Measurements from ENCODE around the gene TRIML2.
"Not testable (repeated sequence)": the region's sequence is repeated elsewhere in the genome, so short reads cannot be mapped to it uniquely, and the experiment has no call there.

The TRIML2 gene

GRCh38 chr4:188107931-188108843, 1.2 kb downstream of the TRIML2 start:
- no peak for DNase-seq (ENCODE audit: low spot score)

GRCh38 chr4:188106454-188106853, 2.9 kb downstream of the TRIML2 start:
- DNase-seq (ENCODE audit: low spot score): no peak

GRCh38 chr4:188092824-188093223, 16.6 kb downstream of the TRIML2 start:
- no peak for DNase-seq (ENCODE audit: low spot score)

GRCh38 chr4:188086858-188087257, 22.5 kb downstream of the TRIML2 start:
- no peak for DNase-seq (ENCODE audit: low spot score)

- no peak for DNase-seq (ENCODE audit: low spot score)
Measured at GRCh38 chr4:188082796-188083195, 26.6 kb downstream of the TRIML2 start.

- no peak for DNase-seq (ENCODE audit: low spot score)
Measured at GRCh38 chr4:188078116-188078515, 31.3 kb downstream of the TRIML2 start.

GRCh38 chr4:188076169-188076568, 33.2 kb downstream of the TRIML2 start:
- DNase-seq (ENCODE audit: low spot score): no peak

GRCh38 chr4:188061083-188061482, 48.3 kb downstream of the TRIML2 start:
- DNase-seq (ENCODE audit: low spot score): no peak

GRCh38 chr4:188053302-188053701, 56.1 kb downstream of the TRIML2 start:
- no peak for DNase-seq (ENCODE audit: low spot score)

GRCh38 chr4:188046657-188047056, 62.7 kb downstream of the TRIML2 start:
- no peak for DNase-seq (ENCODE audit: low spot score)

GRCh38 chr4:188045461-188045860, 63.9 kb downstream of the TRIML2 start:
- not testable (repeated sequence) for DNase-seq (ENCODE audit: low spot score)

GRCh38 chr4:188043154-188043553, 66.2 kb downstream of the TRIML2 start:
- DNase-seq (ENCODE audit: low spot score): no peak

GRCh38 chr4:188042191-188042590, 67.2 kb downstream of the TRIML2 start:
- DNase-seq (ENCODE audit: low spot score): no peak

- DNase-seq (ENCODE audit: low spot score): no peak
Measured at GRCh38 chr4:188041721-188042120, 67.7 kb downstream of the TRIML2 start.
